MV-4-11 (cell line): ENCODE measurements around the gene GCK.

Experiments used
- DNase-seq: peaks from one replicate; lab custom pipeline; 2025; lab: John Stamatoyannopoulos, UW

The GCK gene

GRCh38 chr7:44155191-44156185 lies 33.8 kb downstream of the GCK start:
- no peak for DNase-seq

- DNase-seq: no peak
These were observed 34.5 kb downstream of the GCK start for GRCh38 chr7:44154703-44155102.

GRCh38 chr7:44153948-44154335 lies 35.3 kb downstream of the GCK start:
- DNase-seq: no peak

GRCh38 chr7:44152971-44153947 lies 36.0 kb downstream of the GCK start:
- no peak for DNase-seq

DNA sequence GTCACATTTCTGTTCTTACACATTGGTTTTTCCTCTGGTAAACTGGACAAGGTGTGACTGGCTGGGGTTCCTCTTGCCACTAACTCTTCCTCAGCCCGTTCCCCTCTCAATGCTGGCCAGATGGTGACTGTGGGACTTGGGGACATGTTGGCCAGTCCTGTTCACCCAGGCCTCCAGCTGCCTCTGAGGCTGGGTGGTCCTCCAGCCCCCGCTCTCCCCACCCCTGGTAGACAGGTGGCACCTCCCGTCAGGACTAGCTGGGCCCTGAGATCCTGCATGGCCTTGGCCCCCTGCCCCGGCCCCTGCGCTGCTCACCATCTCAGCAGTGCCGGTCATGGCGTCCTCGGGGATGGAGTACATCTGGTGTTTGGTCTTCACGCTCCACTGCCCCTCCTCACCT lies 37.3 kb downstream of the GCK start:
- DNase-seq: no peak

DNA sequence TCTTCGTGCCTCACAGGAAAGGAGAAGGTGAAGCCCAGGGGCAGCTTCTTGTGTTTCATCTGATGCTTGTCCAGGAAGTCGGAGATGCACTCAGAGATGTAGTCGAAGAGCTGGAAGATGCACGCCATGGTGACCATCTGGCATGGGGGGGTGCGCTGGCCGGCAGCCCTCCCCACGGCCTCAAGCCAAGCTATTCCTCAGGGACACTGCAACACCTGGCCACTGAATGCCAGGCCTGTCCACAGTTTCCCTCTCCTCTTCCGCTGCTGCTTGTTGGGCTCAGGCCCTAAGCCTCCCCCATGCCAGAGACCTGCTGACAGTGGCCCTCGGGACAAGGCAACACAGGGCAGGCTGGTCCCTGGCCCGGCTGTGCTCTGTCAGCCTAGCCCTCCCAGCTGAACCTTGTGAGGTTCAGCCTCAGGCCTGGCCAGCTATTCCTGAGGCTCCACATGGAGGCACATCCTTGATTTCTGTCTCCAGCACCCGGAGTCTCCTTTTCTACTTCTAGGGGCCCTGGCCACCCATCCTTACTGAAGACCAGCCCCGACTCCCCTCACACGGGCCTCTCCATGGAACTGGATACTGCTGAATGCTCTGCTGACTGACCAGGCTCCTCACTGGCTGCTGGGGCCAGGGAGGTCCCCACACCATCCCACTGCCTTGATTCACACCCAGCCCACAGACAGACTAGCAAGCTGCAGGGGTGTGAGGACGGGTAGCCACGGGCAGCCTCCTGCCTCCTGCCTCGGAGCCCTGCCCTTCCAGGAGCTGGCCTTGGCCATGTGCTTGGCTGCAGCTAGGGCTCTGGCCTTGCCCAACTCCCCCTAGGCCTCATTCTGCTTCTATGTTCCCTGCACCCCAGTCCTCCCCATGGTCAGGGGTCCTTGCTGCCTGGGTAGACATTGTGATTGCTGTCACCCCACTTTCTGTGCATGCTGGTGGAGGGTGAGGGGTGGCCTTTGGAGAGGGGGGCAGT lies 38.0 kb downstream of the GCK start:
- DNase-seq: no peak

GRCh38 chr7:44150466-44150832 lies 38.8 kb downstream of the GCK start:
- DNase-seq: no peak

GRCh38 chr7:44149571-44150465 lies 39.4 kb downstream of the GCK start:
- DNase-seq: no peak

DNA sequence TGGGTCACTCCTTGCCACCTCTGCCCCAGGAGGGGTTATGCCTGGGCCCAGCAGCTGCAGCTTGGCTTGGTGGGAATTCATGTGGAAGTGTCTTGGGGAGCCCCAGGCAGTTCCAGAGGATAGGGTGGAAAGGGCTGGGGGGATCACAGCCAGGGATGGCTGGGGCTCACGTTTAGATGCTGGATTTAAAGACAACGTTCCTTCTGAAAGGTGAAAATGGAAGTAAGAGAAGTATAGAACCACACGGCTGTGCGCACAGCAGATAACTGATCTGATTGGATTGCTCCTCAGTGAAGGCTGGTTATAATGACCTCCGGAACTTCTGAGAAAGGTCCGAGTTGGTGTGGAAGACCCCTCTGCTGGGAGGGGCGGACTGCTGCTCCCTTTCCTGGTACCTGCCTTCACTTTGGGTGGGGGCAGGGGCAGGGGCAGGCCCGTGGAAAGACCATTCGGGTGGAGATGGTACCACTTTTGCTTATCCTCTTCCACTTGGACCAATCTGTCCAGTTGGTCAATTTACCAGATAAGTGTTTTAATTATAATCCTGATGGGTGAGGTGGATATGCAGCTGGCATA lies 40.2 kb downstream of the GCK start:
- no peak for DNase-seq

GRCh38 chr7:44148166-44148565 lies 41.1 kb downstream of the GCK start:
- no peak for DNase-seq

GRCh38 chr7:44147026-44147991 lies 41.9 kb downstream of the GCK start:
- no peak for DNase-seq

DNA sequence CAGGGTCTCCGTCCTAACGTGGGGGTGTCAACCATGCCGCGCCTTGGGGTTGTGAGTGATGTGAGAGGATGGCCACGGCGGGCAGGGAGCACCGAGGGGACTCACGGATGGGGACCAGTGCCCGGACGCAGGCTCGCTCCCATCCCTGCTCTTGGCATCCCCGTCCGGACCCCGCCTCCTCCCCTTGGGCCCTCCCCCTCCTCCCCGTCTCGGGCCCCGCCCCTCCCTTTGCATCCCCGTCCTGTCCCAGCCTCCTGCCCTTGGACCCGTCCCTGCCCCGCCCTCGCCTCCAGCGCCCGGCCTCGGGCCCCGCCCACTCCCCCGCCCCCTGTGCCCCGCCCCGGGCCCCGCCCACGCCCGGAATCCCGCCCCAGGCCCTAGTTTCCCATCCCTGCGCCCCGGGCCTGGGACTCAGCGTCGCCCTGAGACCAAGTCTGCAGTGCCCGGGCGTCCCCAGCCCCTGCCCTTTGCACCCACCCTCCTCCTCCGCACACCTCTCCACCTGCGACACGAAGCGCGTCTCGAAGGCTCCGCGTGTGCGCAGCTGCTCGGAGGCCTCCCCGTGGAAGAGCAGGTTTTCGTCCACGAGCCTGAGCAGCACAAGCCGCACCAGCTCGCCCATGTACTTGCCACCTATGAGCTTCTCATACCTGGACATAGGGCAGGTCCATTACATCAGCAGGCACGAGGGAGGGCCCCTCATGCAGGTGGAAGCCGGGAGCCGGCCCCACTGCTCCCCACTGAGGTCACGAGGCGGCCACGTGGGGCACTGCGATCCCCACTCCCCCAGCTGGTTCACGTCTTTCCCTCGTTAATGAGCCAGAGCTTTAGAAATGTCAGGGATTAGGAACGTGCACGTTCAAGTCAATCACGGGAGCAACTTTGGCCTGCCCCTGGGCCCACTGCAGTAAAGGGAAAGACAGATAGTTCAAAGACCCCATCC lies 43.0 kb downstream of the GCK start:
- no peak for DNase-seq

- DNase-seq: no peak
These were observed 43.7 kb downstream of the GCK start for GRCh38 chr7:44145479-44145968.

- no peak for DNase-seq
These were observed 44.2 kb downstream of the GCK start for GRCh38 chr7:44144968-44145478.

GRCh38 chr7:44144426-44144967 lies 44.7 kb downstream of the GCK start:
- DNase-seq: no peak

GRCh38 chr7:44143646-44144250 lies 45.5 kb downstream of the GCK start:
- no peak for DNase-seq

DNA sequence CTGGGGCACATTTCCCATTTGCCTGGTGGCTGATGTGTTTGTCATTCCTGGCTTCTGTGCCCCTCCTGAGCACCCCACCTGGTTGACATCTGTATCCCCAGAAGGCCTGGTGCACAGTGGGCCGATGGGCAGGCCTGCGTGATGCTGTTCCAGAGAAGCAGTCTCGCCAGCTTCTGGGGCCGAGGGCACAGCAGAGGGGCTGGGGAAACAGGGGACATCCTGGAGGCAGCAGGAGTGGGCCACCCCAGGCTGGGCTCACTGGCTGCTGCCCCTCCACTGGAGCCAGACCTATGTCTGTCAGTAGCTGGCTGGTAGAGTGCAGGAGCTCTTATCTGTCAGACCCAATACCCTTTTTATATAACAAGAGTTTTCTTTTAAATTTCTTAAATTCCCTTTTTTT lies 47.2 kb downstream of the GCK start:
- no peak for DNase-seq
